Glutamatergic neuron (in vitro differentiated cells): Measurements from ENCODE around the gene TSPO. TPM values are rescaled to one million over a fixed set of nuclear protein-coding genes. Genes with fewer than 3 reads are reported as not detected.

ENCODE experiments used
- DNase-seq: peaks from one replicate; pipeline ENCODE4 v3.0.0; 2022
- H3K27ac Mint-ChIP-seq: one replicate; pipeline ENCODE4 v1.8.0; 2020; ENCODE audit warnings: mild to moderate bottlenecking, mixed read lengths, inconsistent platforms; ENCODE audit not compliant: unreplicated experiment
- H3K27me3 Mint-ChIP-seq: one replicate; pipeline ENCODE4 v1.8.0; 2020; ENCODE audit warnings: mild to moderate bottlenecking, moderate library complexity, mixed read lengths, inconsistent platforms; ENCODE audit not compliant: unreplicated experiment
- H3K36me3 Mint-ChIP-seq: one replicate; pipeline ENCODE4 v1.8.0; 2020; ENCODE audit warnings: mild to moderate bottlenecking, mixed read lengths, inconsistent platforms; ENCODE audit not compliant: unreplicated experiment
- H3K4me1 Mint-ChIP-seq: one replicate; pipeline ENCODE4 v1.8.0; 2020; ENCODE audit warnings: mild to moderate bottlenecking, low read depth, mixed read lengths, inconsistent platforms; ENCODE audit not compliant: unreplicated experiment
- H3K4me3 Mint-ChIP-seq: one replicate; pipeline ENCODE4 v1.8.0; 2020; ENCODE audit warnings: mild to moderate bottlenecking, mixed read lengths, inconsistent platforms; ENCODE audit not compliant: unreplicated experiment
- H3K9me3 Mint-ChIP-seq: one replicate; pipeline ENCODE4 v1.8.0; 2020; ENCODE audit warnings: mild to moderate bottlenecking, moderate library complexity, mixed read lengths, inconsistent platforms; ENCODE audit not compliant: unreplicated experiment
- total RNA-seq: library from RNA; stranded (reverse); fragmentation: NEBNext Ultra II Directional; extraction: Animal tissue kit (Norgen Biotek cat#: 25700); gene quantifications from one replicate; pipeline ENCODE4 v1.2.1, GENCODE V29; 2021; ENCODE audit not compliant: unreplicated experiment
- TF ChIP-seq, protein P1 (sequence below): fragments of 200-600 bp; sonication (generic); IDR thresholded peaks from one replicate; pipeline ENCODE4 v1.5.0; 2021; ENCODE audit not compliant: partially characterized antibody, unreplicated experiment

The TSPO gene
- total RNA-seq, 1 donor from 2014 or later = 4.0 TPM

- peaks cover 4% of the 10 kb centered on the region for H3K27me3 Mint-ChIP-seq
- no peak overlapping the region for H3K4me3 Mint-ChIP-seq
- H3K4me1 Mint-ChIP-seq = peaks cover 1% of the 10 kb centered on the region
- no peak for DNase-seq
- no peaks in the 10 kb centered on the region for H3K36me3 Mint-ChIP-seq
- H3K27ac Mint-ChIP-seq = no peak overlapping the region
- TF ChIP-seq, protein P1, sequence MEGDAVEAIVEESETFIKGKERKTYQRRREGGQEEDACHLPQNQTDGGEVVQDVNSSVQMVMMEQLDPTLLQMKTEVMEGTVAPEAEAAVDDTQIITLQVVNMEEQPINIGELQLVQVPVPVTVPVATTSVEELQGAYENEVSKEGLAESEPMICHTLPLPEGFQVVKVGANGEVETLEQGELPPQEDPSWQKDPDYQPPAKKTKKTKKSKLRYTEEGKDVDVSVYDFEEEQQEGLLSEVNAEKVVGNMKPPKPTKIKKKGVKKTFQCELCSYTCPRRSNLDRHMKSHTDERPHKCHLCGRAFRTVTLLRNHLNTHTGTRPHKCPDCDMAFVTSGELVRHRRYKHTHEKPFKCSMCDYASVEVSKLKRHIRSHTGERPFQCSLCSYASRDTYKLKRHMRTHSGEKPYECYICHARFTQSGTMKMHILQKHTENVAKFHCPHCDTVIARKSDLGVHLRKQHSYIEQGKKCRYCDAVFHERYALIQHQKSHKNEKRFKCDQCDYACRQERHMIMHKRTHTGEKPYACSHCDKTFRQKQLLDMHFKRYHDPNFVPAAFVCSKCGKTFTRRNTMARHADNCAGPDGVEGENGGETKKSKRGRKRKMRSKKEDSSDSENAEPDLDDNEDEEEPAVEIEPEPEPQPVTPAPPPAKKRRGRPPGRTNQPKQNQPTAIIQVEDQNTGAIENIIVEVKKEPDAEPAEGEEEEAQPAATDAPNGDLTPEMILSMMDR = no peak
- no peaks in the 10 kb centered on the region for H3K9me3 Mint-ChIP-seq
These were observed 3.7 kb downstream of the TSPO start for GRCh38 chr22:43154887-43155536.

- TF ChIP-seq, protein P1 = no peak
These were observed 4.4 kb downstream of the TSPO start for GRCh38 chr22:43155789-43156188.

DNA sequence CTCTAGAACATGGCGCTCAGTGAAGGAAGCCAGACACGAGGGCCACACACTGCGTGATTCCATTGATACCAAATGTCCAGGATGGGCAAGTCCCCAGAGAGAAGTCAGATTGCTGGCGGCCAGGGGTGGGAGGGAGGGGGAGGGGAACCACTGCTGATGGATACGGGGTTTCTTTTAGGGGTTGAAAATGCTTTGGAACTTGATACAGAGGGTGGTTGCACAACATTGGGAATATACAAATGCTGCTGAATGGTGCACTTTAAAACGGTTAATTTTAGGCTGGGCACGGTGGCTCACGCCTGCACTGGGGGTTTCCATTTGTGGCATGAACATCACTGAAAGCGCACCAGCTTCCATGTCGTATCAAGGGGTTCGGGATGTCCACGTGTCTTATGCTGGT is 5.1 kb downstream of the TSPO start:
- Mint-ChIP-seq H3K27me3 (peaks cover 5% of the 10 kb centered on the region), H3K4me3 (no peak overlapping the region), H3K9me3 (peaks cover 3% of the 10 kb centered on the region), H3K27ac (no peak overlapping the region), H3K36me3 (no peaks in the 10 kb centered on the region), H3K4me1 (peaks cover 1% of the 10 kb centered on the region)
- DNase-seq = no peak
- TF ChIP-seq, protein P1 = no peak

More at GRCh38 chr22:43155789-43156188, 4.4 kb downstream of the TSPO start:
- Mint-ChIP-seq H3K27me3 (peaks cover 8% of the 10 kb centered on the region), H3K36me3 (no peaks in the 10 kb centered on the region), H3K4me1 (peaks cover 1% of the 10 kb centered on the region), H3K4me3 (no peak overlapping the region), H3K9me3 (peaks cover 3% of the 10 kb centered on the region), H3K27ac (no peak overlapping the region)
- DNase-seq = no peak

DNA sequence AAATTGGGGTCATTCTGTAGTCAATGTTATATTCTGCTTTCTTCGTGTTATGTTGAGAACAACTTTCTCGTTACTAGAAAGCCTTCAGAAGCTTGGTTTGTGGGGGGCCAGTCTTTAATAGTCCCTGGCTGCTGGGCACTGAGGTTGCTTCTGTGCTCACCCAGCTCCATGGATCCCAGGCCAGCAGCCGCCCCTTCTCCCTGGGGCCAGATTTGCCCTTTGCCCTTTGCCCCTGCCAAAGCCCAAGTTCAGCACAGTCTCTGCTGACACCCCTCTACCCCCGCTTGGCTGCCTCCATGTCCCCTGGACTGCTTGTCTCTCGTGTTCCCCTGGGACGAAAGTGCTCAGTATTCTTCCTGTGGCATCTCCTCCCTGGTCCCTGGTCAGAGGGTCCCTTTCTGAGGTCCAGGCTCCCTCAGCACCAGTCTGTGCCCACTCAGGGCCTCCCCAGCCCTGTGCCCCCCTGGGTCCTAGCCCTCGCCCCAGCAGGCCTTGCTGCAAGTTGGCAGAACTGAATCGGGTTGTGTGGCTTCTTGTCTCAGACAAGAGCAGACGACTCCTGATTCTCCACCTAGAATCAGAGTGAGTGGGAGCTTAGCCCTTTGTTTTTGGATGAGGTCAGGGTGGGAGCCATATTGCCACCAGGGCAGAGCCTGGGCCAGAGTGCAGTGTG is 6.7 kb downstream of the TSPO start:
- DNase-seq = no peak
- H3K27me3 Mint-ChIP-seq = peaks cover 5% of the 10 kb centered on the region
- no peak overlapping the region for H3K27ac Mint-ChIP-seq
- H3K4me1 Mint-ChIP-seq = peaks cover under 1% of the 10 kb centered on the region
- no peaks in the 10 kb centered on the region for H3K36me3 Mint-ChIP-seq
- no peak overlapping the region for H3K4me3 Mint-ChIP-seq
- TF ChIP-seq, protein P1 = no peak
- H3K9me3 Mint-ChIP-seq = peaks cover 3% of the 10 kb centered on the region
